GM21723 (cell line): ENCODE measurements around the gene POU2AF3.
"Not testable (repeated sequence)": the region's sequence is repeated elsewhere in the genome, so short reads cannot be mapped to it uniquely, and the experiment has no call there.

Source experiments
- ATAC-seq: cut with Tn5 transposase; IDR thresholded peaks from one replicate; pipeline ENCODE4 v1.9.1; 2021; ENCODE audit warnings: mild to moderate bottlenecking, moderate library complexity; ENCODE audit not compliant: unreplicated experiment

Gene POU2AF3

GRCh38 chr11:111298413-111299100 is at the start of gene POU2AF3:
TSS of gene POU2AF3 (plus strand) at chr11:111298546. CDS start at chr11:111298582, 36 bp downstream.
- ATAC-seq: peak; percentile 37

DNA sequence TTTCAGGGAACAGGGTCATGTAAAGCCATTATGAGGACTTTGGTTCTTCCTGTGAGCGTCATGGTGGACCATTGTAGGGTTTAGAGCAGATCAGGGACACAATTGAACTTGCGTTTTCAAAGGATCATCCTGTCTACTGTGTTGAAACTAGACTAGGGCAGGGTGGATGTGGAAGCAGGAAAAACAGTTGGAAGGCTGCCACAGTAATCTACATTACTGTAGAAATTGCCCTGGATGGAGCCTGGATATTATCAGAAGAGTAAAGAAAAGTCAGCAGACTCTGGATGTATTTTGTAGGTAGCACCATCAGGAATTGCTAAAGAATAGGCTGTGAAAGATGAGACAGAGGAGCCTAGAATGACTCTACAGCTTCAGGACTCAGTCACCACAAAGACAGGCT is 47.4 kb upstream of the POU2AF3 start:
- no peak for ATAC-seq

DNA sequence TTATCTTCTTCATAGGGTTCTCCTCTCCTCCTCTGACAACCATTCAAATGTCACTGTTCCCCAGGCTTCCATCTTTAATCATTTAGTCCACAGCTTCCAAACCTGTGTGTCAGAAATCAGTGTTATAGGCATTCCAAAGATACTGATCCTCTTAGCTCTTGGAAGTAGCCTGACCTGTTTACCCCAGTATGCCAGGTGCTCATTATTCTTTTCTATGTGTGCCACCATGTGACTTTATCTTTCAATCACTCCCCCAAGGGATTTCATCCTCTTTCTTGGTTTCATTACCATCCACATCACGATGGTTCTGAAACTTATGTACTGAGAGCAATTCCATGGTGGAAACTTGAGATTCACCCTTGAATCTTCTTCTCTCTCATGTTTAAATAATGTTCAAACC is 45.2 kb upstream of the POU2AF3 start:
- no peak for ATAC-seq

DNA sequence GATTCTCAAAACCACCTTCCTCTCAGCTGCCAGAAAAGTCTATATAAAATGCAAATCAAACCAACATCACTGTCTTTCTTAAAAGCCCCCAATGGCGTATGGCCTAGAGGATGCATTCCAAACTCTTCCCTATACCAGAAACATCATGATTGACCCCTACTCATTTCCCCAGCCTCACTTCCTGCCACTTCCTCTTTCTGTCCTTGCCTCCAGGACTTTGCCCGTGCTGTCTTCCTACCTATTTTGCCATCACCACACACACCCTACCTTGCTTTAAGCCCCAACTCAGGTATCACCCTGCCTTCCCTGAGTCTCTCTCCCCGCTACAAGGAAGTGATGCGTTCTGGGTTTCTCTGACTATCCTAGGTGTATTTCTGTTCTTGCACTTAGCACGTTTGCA is 44.7 kb upstream of the POU2AF3 start:
- ATAC-seq: no peak

DNA sequence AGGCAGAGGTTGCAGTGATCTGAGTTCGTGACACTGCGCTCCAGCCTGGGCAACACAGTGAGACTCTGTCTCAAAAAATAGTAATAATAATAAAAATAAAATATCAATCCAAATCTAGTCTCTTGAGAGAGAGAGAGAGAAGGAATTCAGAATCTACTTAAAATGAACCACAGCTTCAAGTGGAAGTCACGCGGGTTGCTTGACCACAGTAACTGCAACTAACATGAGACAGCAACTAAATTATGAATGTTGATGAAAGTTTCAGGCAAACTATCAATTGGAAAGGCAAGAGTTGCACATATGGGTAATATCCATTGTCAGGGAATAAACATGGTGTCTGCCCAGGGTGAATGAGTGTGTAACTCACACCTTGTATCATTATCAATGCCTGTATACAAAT is 40.3 kb upstream of the POU2AF3 start:
- ATAC-seq: no peak

GRCh38 chr11:111259896-111260295 is 38.5 kb upstream of the POU2AF3 start:
- no peak for ATAC-seq

GRCh38 chr11:111260811-111261210 is 37.5 kb upstream of the POU2AF3 start:
- no peak for ATAC-seq

DNA sequence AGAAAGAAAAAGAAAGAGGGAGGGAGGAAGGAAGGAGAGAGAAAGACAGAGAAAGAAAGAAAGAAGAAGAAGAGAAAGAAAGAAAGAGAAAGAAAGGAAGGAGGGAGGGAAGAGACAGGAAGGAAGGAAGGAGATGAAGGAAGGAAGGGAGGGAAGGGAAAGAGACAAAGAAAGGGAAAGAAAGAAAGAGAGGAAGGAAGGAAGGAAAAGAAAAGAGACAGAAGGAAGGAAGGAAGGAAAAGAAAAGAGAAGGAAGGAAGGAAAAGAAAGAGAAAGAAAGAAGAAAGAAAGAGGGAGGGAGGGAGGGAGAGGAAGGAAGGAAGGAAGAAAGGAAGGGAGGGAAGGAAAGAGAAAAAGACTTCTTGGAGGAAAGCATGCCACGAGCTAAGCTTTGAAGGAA is 33.7 kb upstream of the POU2AF3 start:
- ATAC-seq: no peak

- ATAC-seq: no peak
These were observed 32.9 kb upstream of the POU2AF3 start for GRCh38 chr11:111265421-111265820.

- ATAC-seq: not testable (repeated sequence)
These were observed 30.0 kb upstream of the POU2AF3 start for GRCh38 chr11:111268303-111268702.

DNA sequence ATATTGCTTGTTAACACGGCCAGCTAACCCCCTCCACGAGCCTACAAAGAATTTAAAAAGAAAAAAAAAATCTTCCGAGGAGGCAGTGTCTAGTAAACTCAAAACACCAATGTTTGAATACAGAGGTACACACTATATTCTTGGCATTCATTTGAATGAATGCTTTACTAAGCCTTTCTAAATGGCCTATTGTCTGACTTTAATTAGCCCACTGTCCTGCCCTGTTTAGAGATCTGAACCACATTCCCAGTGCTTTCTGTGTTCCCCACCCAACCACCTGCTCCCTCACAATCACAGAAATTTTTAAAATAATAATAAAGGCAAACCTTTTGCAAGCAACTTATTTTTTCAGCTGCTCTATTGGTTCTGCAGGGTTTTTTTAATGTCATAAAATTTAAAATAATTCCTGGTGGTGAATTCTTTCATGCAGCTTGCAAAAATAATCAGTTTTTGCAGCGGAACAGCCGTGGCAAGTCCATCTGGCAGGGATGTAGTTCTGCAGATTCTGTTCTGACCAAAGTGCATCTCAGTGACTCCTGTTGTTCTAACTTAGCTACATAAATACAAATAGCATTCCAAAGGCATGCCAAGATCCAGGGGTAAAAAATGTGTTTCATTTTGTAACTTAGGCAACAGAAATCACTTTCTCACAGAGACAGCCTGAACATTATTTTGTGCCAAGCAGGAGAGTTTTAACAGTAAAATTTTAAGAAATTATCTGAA is 29.0 kb upstream of the POU2AF3 start:
- ATAC-seq: no peak

GRCh38 chr11:111272420-111272819 is 25.9 kb upstream of the POU2AF3 start:
- ATAC-seq: no peak

- no peak for ATAC-seq
These were observed 15.7 kb upstream of the POU2AF3 start for GRCh38 chr11:111282562-111283075.

- no peak for ATAC-seq
These were observed 14.3 kb upstream of the POU2AF3 start for GRCh38 chr11:111283945-111284481.

- no peak for ATAC-seq
These were observed 12.9 kb upstream of the POU2AF3 start for GRCh38 chr11:111285189-111286091.

GRCh38 chr11:111291764-111292163 is 6.6 kb upstream of the POU2AF3 start:
- no peak for ATAC-seq

DNA sequence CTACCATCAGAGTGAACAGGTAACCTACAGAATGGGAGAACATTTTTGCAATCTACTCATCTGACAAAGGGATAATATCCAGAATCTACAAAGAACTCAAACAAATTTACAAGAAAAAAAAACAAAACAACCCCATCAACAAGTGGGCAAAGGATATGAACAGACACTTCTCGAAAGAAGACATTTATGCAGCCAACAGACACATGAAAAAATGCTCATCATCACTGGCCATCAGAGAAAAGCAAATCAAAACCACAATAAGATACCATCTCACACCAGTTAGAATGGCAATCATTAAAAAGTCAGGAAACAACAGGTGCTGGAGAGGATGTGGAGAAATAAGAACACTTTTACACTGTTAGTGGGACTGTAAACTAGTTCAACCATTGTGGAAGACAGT is 5.9 kb upstream of the POU2AF3 start:
- not testable (repeated sequence) for ATAC-seq

DNA sequence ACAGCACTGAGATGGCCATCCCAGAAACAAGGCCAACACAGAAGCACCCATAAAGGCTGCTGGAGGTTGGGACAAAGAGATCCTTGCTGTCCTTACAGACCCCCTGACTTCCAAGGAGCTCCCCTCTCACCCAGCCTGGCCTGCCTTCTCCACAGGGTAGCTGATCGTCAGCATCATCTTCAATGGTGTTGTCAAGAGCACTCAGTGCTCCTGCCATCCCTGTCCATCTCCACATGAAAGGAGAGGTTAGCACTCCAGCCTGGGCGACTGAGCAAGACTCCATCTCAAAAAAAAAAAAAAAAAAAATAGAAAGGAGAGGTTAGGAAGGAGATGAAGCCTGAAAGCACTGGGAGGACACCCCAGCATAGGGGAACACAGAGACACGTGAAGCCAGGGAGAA is 2.1 kb upstream of the POU2AF3 start:
- no peak for ATAC-seq

GRCh38 chr11:111297696-111298095 is 650 bp upstream of the POU2AF3 start:
- no peak for ATAC-seq

DNA sequence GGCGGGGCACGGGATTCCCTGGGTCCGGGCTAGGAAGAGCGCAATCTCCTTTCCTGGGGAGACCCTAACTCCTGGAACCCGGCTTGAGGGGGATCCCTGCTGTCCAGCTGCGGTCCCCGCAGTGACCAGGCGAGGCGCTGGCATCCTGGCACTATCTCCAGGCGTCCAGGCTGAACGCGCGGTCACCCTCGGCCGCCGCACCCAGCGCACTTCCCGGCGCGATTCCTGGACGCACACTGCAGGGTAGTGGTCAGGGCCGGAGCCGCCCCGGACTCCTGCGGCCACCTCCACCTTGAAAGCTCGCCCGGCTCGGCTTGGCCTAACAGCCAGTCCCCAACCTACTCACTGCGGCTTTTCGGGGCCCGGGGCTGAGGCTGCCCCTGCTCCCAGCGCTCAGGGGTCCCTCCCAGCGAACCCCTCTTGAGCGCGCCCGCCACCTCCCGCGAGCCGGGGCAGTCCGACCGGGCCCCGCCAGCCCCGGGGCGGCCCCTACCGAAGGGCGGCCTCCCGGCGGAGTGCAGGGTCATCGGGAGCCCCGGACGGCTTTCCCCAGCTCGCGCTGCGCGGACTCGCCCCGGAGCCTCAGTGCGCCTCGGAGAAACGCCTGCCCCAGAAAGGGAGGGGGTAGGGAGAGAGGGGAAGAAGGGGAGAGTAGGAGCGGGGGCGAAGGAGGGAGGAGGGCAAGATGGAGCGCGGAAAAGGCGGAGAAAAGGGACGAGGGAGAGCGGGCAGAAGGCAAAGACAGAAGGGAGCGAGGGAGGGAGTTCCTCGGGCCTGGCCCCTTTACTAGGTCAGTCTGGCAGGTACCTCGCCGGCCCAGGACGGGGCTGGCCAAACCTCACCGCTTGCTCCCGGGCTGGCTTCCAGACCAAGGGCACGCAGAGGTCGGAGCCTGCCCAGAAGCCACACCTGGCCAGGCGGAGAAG is 1.0 kb downstream of the POU2AF3 start:
- peak; percentile 82 for ATAC-seq
